Measurements from ENCODE around the gene PCDH18.

Gene PCDH18

DNA sequence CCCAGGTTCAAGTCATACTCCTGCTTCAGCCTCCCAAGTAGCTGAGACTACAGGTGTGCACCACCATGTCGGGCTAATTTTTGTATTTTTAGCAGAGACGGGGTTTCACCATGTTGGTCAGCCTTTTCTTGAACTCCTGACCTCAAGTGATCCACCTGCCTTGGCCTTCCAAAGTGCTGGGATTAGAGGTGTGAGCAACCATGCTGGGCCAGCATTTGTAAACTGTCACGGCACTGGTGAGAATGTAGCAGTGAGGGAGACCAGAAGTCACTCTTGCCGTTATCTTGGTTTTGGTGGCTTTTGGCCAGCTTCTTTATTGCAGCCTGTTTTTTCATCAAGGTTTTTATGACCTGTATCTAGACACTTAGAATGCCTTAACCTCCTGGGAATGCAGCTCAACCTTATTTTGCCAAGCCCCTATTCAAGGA, 22.4 kb downstream of the PCDH18 start:
- TF ChIP-seq CTCF (IDR thresholded peaks at IDR 0.05): no peak

- TF ChIP-seq CTCF (IDR thresholded peaks at IDR 0.05): no peak
Observed at GRCh38 chr4:137502339-137503129, 29.8 kb downstream of the PCDH18 start.

- no peak for TF ChIP-seq CTCF (IDR thresholded peaks at IDR 0.05)
Observed at GRCh38 chr4:137495578-137495977, 36.7 kb downstream of the PCDH18 start.

DNA sequence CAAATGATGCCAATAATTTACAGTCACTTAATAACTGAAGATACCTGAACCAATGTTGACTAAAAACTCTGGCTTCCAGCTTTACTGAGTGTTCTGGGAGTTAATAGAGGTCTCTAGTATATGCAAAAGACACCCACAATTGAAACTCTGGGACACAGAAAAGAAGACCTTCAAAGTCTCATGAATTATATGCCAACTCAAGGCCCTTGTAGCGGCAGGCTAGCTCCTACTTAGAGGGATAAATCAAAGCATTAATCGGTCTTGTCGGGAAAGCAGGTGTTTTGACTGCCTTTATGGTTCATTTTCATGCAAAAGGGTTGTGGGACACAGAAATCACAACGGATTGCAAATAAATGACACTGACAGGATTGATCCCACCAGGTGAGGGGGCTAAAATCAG, 55.9 kb downstream of the PCDH18 start:
- no peak for TF ChIP-seq CTCF (IDR thresholded peaks at IDR 0.05)

- no peak for TF ChIP-seq CTCF (IDR thresholded peaks at IDR 0.05)
Observed at GRCh38 chr4:137474711-137475301, 57.5 kb downstream of the PCDH18 start.

GRCh38 chr4:137471895-137472294, 60.4 kb downstream of the PCDH18 start:
- no peak for TF ChIP-seq CTCF (IDR thresholded peaks at IDR 0.05)

- no peak for TF ChIP-seq CTCF (IDR thresholded peaks at IDR 0.05)
Observed at GRCh38 chr4:137471461-137471860, 60.8 kb downstream of the PCDH18 start.

All from LNCAP (cell line).